MM.1S (cell line): ENCODE data around the gene DSCAM.

Experiments
- CTCF ChIP-seq: fragments of 300-600 bp; sonication (generic); IDR thresholded peaks from 2 replicates; pipeline ENCODE4 v1.5.1; 2016; ENCODE audit warnings: antibody characterized with exemption, low read length, mixed read lengths
- EZH2phosphoT487 ChIP-seq: fragments of 300-600 bp; sonication (generic); IDR thresholded peaks from 2 replicates; pipeline ENCODE4 v1.6.1; 2018; ENCODE audit warnings: antibody characterized with exemption, low read length

- TF ChIP-seq CTCF (no peak), EZH2phosphoT487 (no peak)
These were observed 881.9 kb downstream of the DSCAM start for GRCh38 chr21:39965026-39965425.
